GM18517 (cell line): ENCODE data around the gene B4GALNT4.
"Not testable (repeated sequence)": the region's sequence is repeated elsewhere in the genome, so short reads cannot be mapped to it uniquely, and the experiment has no call there.

Experiments
- ATAC-seq: cut with Tn5 transposase; IDR thresholded peaks from one replicate; pipeline ENCODE4 v1.9.1; 2021; ENCODE audit warnings: mild to moderate bottlenecking, moderate library complexity; ENCODE audit not compliant: unreplicated experiment

The B4GALNT4 gene

GRCh38 chr11:405954-406795, 36.9 kb downstream of the B4GALNT4 start:
- no peak for ATAC-seq

- ATAC-seq = peak; percentile 76
Measured at GRCh38 chr11:406796-407650, 37.7 kb downstream of the B4GALNT4 start.

GRCh38 chr11:407651-408123, 38.4 kb downstream of the B4GALNT4 start:
- ATAC-seq = no peak

GRCh38 chr11:408154-409007, 39.1 kb downstream of the B4GALNT4 start:
- ATAC-seq = no peak

DNA sequence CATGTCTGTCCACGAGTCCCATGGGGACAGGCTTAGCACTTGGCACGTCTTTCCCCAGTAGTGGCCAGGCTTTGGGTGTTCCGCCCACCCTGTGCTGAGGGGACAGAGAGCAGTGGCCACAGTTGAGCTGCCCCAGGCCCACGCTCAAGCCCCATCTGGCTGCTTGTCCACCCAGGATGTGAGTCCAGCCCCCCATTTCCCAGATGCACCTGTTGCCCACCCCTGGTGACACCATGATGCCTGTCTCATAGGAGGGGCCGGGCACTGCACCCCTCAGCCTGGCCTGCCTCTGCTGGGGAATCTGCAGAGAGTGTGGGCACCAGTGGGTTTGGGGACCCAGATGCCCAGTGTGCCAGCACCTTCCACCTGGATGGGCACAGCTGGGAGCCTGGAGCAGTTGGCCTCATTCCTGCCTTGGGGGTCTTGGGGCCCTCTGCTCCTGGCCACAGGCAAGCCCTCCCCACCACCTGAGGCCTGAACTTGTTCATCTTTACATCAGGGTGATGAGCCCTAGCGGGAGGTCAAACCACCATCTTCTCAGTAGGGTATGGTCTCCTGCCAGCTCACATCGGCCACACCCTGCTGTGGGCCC, 39.8 kb downstream of the B4GALNT4 start:
- no peak for ATAC-seq

DNA sequence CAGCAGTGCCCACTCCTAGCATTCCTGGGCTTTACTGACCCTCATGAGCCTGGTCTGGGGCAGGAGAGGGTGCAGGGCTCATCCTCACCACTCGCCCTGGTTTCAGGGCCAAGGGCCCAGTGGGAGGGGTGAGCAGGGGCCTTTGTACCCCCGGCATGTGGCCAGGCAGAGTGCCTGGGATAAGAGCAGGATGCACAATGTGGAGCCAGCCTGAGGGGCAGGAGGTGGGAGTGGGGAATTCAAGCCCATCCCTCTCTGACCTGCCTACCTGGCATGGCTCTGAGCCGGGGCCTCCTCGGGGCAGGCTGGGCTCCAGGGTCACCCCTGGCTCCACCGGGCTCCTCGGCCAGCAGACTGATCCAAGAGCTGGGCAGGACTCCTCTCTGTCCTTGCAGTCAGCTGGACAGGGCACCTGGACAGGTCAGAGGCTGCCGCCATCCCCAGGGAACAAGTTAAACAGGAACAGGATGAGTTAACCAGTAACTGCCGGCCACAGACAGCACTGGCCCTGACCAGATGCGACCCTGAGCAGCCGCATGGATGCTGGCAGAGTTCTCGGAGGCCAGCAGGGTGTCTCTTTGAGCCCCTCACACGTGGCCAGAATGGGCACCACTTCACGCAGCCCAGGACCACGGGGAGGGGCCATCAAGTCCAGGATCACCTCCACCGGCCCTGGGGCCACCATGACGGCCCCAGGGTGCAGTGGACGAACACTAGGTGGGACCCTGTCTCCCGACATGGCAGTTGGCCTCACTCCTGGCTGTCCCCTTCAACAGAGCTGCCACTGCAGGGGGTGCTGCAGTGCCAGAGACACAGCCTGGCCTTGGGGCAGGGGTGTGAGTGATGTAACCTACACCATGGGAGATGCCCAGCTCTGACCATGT, 40.5 kb downstream of the B4GALNT4 start:
- ATAC-seq = no peak

GRCh38 chr11:410711-411110, 41.4 kb downstream of the B4GALNT4 start:
- not testable (repeated sequence) for ATAC-seq

- ATAC-seq = not testable (repeated sequence)
Measured at GRCh38 chr11:411520-411919, 42.2 kb downstream of the B4GALNT4 start.

GRCh38 chr11:412641-413119, 43.4 kb downstream of the B4GALNT4 start:
- ATAC-seq = no peak

DNA sequence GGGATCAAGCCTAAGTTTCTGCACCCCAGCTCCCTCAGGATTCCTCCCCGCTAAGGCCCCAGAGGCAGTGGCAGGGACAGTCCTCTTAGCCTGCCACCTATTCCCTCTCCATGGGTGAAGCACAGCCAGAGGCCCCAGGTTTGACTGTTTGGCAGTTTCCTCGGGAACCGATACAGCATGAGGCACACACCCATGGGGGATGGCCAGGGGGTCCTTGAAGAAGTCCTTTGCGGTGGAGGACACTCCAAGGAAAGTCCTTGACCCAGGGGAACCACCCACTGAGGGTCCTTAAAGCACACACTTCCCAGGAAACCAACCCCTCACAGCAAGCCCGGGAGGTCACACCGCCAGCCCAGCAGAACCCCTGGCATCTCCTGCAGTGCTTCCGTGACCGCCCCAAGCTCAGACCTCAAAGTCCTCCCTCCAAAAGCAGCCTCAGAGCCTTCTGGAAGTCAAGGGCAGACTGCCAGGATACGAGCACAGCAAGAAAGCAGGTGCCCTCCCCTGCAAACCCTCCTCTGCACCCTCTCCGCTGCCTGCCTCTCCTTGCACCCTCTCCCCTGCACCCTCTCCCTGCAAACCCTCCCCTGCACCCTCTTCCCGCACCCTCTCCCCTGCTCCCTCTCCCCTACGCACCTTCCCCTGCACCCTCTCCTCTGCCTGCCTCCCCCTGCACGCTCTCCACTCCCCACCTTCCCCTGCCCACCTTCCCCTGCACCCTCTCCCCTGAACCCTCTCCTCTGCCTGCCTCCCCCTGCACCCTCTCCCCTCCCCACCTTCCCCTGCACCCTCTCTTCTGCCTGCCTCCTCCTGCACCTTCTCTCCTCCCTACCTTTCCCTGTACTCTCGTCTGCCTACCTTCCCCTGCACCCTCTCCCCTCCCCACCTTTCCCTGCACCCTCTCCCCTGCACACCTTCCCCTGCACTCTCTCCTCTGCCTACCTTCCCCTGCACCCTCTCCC, 44.1 kb downstream of the B4GALNT4 start:
- ATAC-seq = no peak

DNA sequence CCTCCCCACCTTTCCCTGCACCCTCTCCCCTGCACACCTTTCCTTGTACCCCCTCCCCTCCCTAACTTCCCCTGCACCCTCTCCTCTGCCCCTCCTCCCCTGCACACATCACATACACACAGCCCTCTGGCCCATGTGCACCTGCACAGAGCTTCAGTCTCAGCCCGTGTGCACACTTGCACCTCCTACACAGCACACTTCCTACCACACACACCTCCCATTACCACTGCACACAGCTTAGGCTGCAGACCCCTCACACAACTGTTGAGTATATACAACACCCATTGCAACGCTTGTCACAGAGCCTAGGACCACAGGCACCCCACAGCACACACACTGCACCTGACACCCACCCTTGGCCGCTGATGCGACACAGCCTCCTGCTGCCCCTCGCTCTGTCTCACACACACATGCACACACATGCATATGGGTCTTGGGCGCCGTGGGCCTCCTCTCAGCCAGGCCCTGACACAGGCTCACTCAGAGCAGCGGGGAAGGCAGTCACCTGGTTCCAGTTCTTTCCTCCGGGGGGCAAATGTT, 45.1 kb downstream of the B4GALNT4 start:
- ATAC-seq = no peak

GRCh38 chr11:415640-416041, 46.3 kb downstream of the B4GALNT4 start:
- no peak for ATAC-seq

DNA sequence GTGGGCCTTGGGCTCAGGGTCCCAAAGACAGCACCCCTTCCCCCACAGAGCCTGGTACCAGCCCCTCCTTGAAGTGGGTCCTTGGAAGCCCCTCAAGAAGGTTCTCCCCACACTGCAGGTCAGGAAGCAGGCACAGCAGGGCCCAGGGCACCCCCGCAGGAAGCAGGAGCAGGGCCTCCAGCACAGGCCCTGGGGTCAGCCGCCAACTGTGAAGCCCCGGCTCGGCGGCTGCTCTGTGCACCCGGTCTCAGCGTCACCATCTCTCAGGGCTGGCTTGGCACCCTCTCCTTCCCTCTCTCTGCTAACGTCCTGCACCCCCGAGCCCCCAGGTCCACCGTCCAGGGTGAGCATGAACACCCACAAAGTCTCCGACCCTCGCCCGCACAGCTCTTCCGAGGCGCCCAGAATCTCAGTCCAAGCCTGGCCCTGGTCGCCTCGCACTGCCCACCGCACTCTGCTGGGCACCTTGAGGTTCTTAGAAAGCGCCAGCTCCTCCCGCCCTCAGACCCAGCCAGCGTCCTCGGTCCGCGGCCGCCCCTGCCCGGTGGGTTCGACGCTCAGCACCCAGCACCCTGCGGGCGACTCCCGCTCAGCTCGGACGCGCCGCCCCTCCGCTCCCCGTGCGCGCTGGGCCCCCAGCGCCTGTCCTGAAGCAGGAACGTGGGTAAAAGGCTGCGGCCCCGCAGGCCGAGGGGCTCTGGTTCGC, 46.9 kb downstream of the B4GALNT4 start:
- ATAC-seq = no peak

DNA sequence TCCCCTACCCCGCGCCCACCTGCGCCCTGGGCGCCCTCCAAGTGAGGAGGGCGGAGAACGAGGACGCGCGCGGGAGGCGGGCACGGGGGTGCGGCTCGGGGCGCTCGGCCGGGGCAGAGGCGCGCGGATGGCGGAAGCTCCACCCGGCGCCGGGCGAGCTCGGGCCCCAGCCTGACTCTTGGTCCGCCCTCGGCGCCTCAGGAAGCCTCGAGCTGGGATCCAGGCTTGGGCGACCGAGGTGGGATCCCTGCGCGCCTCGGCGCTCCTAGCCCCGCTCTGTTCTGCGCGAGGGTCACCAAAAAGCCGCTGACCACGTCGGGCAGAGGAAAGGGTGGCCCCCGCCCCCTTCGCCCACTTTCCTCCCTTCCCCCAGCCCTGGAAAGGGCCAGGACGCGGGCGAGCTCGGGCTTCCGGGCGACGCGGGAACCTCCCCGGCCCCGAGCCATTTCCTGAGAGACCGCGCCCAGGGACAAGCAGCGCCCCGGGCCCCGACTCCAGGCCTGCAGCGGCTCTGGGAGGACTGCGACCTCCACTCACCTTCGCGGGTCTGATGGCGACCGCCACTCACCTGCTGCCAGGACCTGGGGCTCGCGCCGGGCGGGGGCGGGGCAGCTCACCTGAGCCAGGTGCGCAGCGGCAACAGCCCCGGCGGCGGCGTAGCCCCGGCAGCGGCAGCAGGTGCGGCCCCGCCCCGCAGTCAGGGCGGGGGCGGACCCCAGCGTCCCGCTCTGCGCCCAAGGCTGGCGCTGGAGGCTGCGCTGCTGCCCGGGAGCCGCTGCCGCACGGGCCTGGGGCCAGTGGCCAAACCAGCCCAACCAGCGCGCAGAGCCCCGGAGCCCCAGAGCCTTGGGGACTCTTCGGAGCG, 47.7 kb downstream of the B4GALNT4 start:
- no peak for ATAC-seq

- ATAC-seq = no peak
Measured at GRCh38 chr11:417652-418342, 48.5 kb downstream of the B4GALNT4 start.
